ENCODE results near the gene TEX19.
"Not testable (repeated sequence)": the region's sequence is repeated elsewhere in the genome, so short reads cannot be mapped to it uniquely, and the experiment has no call there.

Gene TEX19

DNA sequence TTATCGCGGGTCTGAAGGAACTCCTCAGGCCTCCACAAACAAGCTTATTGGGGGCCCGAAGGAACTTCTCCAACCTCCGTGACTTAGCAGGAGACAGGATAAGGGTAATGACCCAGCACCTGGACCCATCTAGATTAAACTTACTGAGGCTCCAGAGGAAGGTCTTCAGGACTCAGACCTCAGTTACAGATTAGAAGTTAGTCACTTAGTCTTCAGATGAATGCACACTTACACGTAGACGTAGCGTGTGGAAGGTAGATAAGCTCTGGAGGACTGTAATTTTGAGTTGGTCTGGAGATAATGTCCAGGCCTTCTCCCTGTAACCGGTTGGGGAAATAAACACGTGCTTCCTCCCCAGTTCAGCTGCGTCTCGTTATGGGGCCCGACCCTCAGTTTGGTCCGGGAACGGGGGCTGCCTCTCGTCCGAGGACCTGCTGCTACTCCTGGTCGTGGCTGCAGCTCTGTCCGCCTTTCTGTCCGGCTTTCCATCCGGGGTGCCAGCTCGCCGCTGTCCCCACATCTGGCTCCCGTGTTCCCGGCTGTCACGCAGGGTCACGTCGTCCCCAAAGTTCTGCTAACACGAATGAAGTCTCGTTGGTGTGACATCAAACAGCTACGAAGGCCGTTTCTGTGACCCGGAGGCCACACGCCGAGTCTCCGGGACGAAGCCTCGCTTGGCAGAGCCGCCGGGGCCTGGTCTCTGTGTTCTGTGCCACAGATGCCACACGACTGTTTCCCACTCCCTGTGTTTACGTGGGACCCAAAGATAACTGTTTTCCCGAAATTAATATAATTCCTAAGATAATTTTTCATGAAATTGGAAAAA is 13.7 kb upstream of the TEX19 start:
- TF ChIP-seq, protein P1, sequence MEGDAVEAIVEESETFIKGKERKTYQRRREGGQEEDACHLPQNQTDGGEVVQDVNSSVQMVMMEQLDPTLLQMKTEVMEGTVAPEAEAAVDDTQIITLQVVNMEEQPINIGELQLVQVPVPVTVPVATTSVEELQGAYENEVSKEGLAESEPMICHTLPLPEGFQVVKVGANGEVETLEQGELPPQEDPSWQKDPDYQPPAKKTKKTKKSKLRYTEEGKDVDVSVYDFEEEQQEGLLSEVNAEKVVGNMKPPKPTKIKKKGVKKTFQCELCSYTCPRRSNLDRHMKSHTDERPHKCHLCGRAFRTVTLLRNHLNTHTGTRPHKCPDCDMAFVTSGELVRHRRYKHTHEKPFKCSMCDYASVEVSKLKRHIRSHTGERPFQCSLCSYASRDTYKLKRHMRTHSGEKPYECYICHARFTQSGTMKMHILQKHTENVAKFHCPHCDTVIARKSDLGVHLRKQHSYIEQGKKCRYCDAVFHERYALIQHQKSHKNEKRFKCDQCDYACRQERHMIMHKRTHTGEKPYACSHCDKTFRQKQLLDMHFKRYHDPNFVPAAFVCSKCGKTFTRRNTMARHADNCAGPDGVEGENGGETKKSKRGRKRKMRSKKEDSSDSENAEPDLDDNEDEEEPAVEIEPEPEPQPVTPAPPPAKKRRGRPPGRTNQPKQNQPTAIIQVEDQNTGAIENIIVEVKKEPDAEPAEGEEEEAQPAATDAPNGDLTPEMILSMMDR (conservative IDR thresholded peaks at IDR 0.05): no peak
- no peak overlapping the region; the same call in 1 of the 2 replicates for H3K27ac ChIP-seq

DNA sequence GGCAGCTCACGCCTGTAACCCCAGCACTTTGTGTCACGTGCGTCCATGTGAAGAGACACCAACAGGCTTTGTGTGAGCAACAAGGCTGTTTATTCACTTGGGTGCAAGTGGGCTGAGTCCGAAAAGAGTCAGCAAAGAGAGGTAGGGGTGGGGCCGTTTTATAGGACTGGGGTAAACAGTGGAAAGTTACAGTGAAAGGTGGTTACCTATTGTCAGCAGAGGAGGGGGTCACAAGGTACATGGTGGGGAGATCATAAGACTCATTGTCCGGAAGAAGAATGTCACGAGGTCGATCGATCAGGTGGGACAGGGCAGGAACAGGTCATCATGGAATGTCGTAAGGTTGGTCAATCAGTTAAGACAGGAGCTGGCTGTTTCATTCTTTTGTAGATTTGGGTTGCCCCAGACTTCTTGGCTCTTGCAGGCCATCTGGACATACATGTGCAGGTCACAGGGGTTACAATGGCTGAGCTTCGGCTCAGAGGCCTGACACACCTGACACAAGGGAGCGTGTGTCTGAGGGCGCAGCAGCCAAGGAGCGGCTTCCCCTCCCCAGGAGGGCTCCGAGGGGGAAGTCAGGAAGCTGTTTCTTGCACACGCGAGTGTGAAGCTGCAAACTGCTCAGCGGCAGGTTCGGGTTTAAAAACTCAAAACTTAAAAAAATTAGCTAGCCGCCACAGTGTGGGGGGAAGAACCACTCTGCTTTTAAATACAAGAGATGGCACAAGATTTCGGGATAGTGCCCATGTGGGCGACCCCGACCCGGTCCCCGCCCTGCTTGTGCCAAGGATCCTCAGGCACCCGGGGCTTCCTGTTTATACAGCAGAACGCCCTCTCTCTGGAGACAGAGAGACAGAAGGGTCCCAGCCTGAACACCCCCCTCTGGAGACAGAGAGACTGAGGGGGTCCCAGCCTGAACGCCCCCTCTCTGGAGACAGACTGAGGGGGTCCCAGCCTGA is 12.4 kb upstream of the TEX19 start:
- H3K27ac ChIP-seq: no peak overlapping the region; the same call in 1 of the 2 replicates
- TF ChIP-seq, protein P1 (conservative IDR thresholded peaks at IDR 0.05): no peak

DNA sequence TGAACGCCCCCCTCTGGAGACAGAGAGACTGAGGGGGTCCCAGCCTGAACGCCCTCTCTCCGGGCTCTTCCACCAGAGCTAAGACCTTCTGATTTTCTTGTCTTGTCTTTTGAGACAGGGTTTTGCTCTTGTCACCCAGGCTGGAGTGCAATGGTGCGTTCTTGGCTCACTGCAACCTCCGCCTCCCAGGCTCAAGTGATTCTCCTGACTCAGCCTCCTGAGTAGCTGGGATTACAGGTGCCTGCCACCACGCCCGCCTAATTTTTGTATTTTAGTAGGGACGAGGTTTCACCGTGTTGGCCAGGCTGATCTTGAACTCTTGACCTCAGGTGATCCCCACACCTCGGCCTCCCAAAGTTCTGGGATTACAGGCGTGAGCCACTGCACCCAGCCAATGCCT is 11.1 kb upstream of the TEX19 start:
- not testable (repeated sequence) for H3K27ac ChIP-seq

DNA sequence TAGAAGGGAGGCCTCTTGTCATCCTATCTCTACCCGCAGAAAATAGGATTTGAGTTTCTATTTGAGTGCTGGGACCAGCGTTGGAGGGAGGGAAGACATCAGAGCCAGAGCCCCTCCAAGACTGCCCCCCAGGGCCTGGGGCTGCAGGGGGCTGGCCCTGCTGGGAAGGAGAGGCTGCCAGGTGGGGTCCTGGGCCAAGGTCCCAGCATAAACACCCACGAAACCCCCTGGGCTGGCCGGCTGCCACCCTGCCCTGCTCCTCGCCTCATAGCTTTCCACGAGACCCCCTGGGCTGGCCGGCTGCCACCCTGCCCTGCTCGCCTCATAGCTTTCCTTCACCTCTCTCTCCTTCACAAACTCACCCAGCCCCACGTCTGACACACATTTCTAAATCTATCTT is 10.6 kb upstream of the TEX19 start:
- TF ChIP-seq, protein P1 (conservative IDR thresholded peaks at IDR 0.05): no peak
- H3K27ac ChIP-seq: no peak overlapping the region

DNA sequence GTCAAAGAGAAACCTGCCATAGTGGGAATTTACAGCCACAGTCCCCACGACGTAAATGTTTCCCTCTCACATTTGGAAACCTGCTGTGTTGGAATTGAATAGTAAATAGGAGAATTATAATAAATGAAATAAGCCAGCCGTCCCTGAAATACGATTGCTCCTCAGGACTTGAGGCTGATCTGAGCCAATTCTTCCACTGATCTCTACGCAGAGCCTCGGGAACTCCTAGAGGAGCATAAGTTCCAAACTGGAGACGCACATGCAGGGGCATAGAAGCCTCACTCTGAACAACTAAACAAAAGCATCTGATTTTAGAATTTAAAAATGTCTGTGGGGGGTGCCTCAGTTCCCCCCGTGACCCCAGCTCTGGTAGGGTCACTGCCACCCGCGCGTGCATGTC is 10.2 kb upstream of the TEX19 start:
- no peak overlapping the region for H3K27ac ChIP-seq
- TF ChIP-seq, protein P1 (conservative IDR thresholded peaks at IDR 0.05): no peak

DNA sequence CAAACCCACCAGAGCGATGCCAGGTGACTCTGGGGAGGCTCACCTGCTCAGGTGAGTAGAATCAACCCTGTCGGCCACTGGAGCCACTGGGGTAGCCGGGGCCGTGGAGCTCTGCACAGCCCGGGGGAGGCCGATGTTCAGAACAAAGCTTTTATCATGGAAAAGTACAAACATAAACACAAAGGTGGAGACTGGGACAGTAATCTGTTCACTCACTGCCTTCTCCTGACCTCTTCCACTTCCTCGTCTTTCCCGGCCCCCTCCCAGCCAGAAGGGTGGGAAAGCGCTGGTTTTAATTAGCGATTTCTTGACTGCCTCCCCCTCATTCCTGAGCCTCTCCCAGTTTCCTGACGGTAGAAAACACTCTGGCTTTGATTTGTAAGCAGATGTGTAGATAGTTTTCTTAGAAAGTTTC is 9.8 kb upstream of the TEX19 start:
- no peak overlapping the region for H3K27ac ChIP-seq
- TF ChIP-seq, protein P1 (conservative IDR thresholded peaks at IDR 0.05): no peak

DNA sequence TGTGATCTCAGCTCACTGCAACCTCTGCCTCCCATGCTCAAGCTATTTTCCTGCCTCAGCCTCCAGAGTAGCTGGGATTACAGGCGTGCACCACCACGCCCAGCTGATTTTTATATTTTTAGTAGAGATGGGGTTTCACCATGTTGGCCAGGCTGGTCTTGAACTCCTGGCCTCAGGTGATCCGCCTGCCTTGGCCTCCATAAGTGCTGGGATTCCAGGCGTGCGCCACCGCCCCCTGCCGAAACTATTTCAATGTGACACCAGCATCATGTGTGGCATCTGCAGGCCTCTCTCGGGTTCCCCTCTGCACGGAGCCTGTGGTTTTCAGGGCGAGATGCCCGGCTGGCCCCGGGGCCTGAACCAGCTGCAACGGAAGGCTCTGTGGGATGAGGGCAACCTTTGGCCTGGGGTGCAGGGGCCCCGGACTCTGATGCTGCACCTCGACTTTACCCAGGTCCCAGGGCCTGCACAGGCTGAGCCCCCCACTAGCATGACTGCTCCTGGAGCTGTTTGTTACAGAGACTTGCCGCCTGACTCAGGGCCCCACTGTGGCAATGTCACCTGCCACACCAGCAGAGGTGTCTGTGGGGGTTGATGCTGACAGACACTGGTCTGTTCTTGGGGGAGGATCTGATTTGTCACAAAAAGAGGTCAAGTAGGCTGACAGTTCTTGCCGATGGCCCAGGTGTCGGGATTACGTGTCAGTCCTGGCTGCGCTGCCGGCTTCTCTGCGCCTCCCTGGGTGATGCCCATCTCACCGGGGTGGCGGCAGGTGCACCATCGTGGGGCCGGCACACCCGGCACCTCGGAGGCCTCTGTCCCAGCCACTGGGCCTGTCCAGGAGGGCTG is 8.6 kb upstream of the TEX19 start:
- TF ChIP-seq, protein P1 (conservative IDR thresholded peaks at IDR 0.05): no peak
- no peak overlapping the region for H3K27ac ChIP-seq

Measured in VCaP (cell line).